NCI-H524 treated with DMSO at 0.1 percent for 48 hours (cell line): ENCODE results near the gene RAB29.
"Not testable (repeated sequence)": the region's sequence is repeated elsewhere in the genome, so short reads cannot be mapped to it uniquely, and the experiment has no call there.

Experiments used
- DNase-seq: peaks from one replicate; lab custom pipeline; 2025; lab: John Stamatoyannopoulos, UW

RAB29 gene

DNA sequence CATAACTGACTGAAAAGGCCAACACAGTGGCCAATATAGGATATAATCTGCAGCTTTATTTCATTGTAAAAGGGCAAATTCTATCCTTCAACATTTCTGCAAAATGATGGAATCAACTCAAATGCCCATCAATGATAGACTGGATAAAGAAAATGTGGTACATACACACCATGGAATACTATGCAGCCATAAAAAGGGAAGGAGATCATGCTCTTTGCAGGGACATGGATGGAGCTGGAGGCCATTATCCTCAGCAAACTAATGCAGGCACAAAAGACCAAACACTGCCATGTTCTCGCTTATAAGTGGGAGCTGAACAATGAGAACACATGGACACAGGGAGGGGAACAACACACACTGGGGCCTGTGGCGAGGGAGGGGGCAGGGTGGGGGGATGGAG, 54.5 kb downstream of the RAB29 start:
- DNase-seq: not testable (repeated sequence)

DNA sequence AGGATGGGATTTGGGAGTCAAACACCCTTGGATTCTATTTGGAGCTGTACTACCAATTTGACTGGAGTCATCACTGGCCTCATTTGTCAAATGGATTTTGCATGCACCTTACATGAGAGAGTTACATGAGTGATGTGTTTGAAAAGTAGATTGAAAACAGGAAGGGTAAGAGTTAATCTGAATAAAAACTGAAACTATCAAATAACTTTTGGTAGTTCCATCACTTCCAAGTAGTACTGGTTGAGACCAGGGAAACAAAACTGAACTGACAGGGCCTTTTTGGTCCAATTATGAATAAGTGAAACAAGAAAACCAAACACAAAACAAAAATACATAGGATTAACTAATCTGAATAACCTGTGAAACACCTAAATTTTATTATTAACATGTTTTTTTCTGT, 55.5 kb downstream of the RAB29 start:
- DNase-seq: no peak

- no peak for DNase-seq
These were observed 56.3 kb downstream of the RAB29 start for GRCh38 chr1:205719015-205719414.
